Loucy (cell line): ENCODE measurements around the gene ADAMTS2.

Experiments
- CTCF ChIP-seq: fragments of 200-600 bp; sonication (generic); conservative IDR thresholded peaks from 2 replicates; pipeline ENCODE4 v1.5.1; 2014; ENCODE audit warnings: mild to moderate bottlenecking, antibody characterized with exemption, low read length
- EZH2phosphoT487 ChIP-seq: fragments of 200-600 bp; IDR thresholded peaks from 2 replicates; pipeline ENCODE4 v1.6.1; 2018; ENCODE audit warnings: antibody characterized with exemption, mild to moderate bottlenecking, moderate library complexity, borderline replicate concordance

GRCh38 chr5:179336126-179336870 lies 9.0 kb downstream of the ADAMTS2 start:
- TF ChIP-seq CTCF (no peak), EZH2phosphoT487 (no peak)
